Neural cell (in vitro differentiated cells): ENCODE data around the gene MYO9B. TPM values are rescaled to one million over a fixed set of nuclear protein-coding genes. Genes with fewer than 3 reads are reported as not detected.

ENCODE experiments used
- H2AFZ ChIP-seq: fragments of 200-600, 300-800 bp; sonication (generic), shearing (Covaris generic); 2 replicates; pipeline ENCODE4 v1.6.0; 2014; ENCODE audit warnings: low read depth, mild to moderate bottlenecking, antibody characterized with exemption, low read length, moderate library complexity
- H3F3A ChIP-seq: fragments of 200-600 bp; shearing (Covaris generic); 2 replicates; pipeline ENCODE4 v1.6.1; 2016; ENCODE audit warnings: mild to moderate bottlenecking, moderate library complexity, mixed read lengths, antibody characterized with exemption, low read length; ENCODE audit not compliant: insufficient read depth, poor library complexity, severe bottlenecking
- H3K27ac ChIP-seq: fragments of 200-600, 300-800 bp; sonication (generic), shearing (Covaris generic); 2 replicates; pipeline ENCODE4 v1.5.1; 2014; ENCODE audit warnings: mild to moderate bottlenecking, low read length, moderate library complexity
- H3K27me3 ChIP-seq: fragments of 300-800, 200-600 bp; sonication (generic), shearing (Covaris generic); 2 replicates; pipeline ENCODE4 v1.6.0; 2014; ENCODE audit warnings: mild to moderate bottlenecking, low read depth, low read length, moderate library complexity; ENCODE audit not compliant: insufficient read depth
- H3K36me3 ChIP-seq: fragments of 300-800, 200-600 bp; sonication (generic), shearing (Covaris generic); 2 replicates; pipeline ENCODE4 v1.5.1; 2014; ENCODE audit warnings: mild to moderate bottlenecking, antibody characterized with exemption, low read length, moderate library complexity; ENCODE audit not compliant: insufficient read depth
- H3K4me2 ChIP-seq: fragments of 300-800, 200-600 bp; sonication (generic), shearing (Covaris generic); 2 replicates; pipeline ENCODE4 v1.6.0; 2014; ENCODE audit warnings: mild to moderate bottlenecking, low read length
- H3K4me3 ChIP-seq: fragments of 300-800, 200-600 bp; sonication (generic), shearing (Covaris generic); 2 replicates; pipeline ENCODE4 v1.5.1; 2014; ENCODE audit warnings: mild to moderate bottlenecking, low read length, moderate library complexity
- H3K79me2 ChIP-seq: fragments of 200-600 bp; shearing (Covaris generic); replicated peaks from 2 replicates; pipeline ENCODE4 v1.6.0; 2014; ENCODE audit warnings: mild to moderate bottlenecking, low read length, moderate library complexity; ENCODE audit not compliant: insufficient read depth
- H3K9ac ChIP-seq: fragments of 300-800, 200-600 bp; sonication (generic), shearing (Covaris generic); 2 replicates; pipeline ENCODE4 v1.6.1; 2016; ENCODE audit warnings: mild to moderate bottlenecking, low read length, mixed read lengths
- H3K9me2 ChIP-seq: fragments of 200-600 bp; shearing (Covaris generic); 2 replicates; pipeline ENCODE4 v1.6.1; 2016; ENCODE audit warnings: mild to moderate bottlenecking, low read length, mixed read lengths; ENCODE audit not compliant: insufficient read depth
- H3K9me3 ChIP-seq: fragments of 200-600, 300-800 bp; sonication (generic), shearing (Covaris generic); 2 replicates; pipeline ENCODE4 v1.6.1; 2016; ENCODE audit warnings: mild to moderate bottlenecking, mixed run types, low read length, moderate library complexity, mixed read lengths
- H4K20me1 ChIP-seq: fragments of 200-600 bp; shearing (Covaris generic); 2 replicates; pipeline ENCODE4 v1.6.1; 2016; ENCODE audit warnings: mild to moderate bottlenecking, mixed run types; ENCODE audit not compliant: insufficient read depth
- EP300 ChIP-seq: fragments of 450-650 bp; conservative IDR thresholded peaks from 2 replicates; pipeline ENCODE4 v1.6.1; 2014; ENCODE audit warnings: antibody characterized with exemption, mild to moderate bottlenecking, moderate library complexity; ENCODE audit not compliant: poor library complexity, severe bottlenecking
- EZH2 ChIP-seq: fragments of 200-600, 300-800 bp; shearing (Covaris generic), sonication (generic); IDR thresholded peaks from 2 replicates; pipeline ENCODE4 v1.6.1; 2014; ENCODE audit warnings: antibody characterized with exemption, low read length, borderline replicate concordance, mild to moderate bottlenecking; ENCODE audit not compliant: insufficient read depth, poor library complexity, severe bottlenecking
- MXI1 ChIP-seq: fragments of 450-650 bp; conservative IDR thresholded peaks from 2 replicates; pipeline ENCODE4 v1.6.1; 2014; ENCODE audit warnings: antibody characterized with exemption, mild to moderate bottlenecking; ENCODE audit not compliant: poor library complexity, severe bottlenecking
- POLR2AphosphoS5 ChIP-seq: IDR thresholded peaks from 2 replicates; pipeline ENCODE4 v1.6.1; 2012
- RAD21 ChIP-seq: fragments of 450-650 bp; conservative IDR thresholded peaks from 2 replicates; pipeline ENCODE4 v1.6.1; 2014; ENCODE audit warnings: antibody characterized with exemption, mild to moderate bottlenecking, moderate library complexity
- REST ChIP-seq: IDR thresholded peaks from 2 replicates; pipeline ENCODE4 v1.6.1; 2012; ENCODE audit warnings: borderline replicate concordance
- SMC3 ChIP-seq: fragments of 450-650 bp; conservative IDR thresholded peaks from 2 replicates; pipeline ENCODE4 v1.6.1; 2014; ENCODE audit warnings: antibody characterized with exemption, mild to moderate bottlenecking, moderate library complexity; ENCODE audit not compliant: poor library complexity
- TAF1 ChIP-seq: IDR thresholded peaks from 2 replicates; pipeline ENCODE4 v1.6.1; 2012; ENCODE audit warnings: low read depth
- polyA minus RNA-seq: library from RNA; depleted of rRNA, polyadenylated mRNA; stranded (reverse); fragments of >200 nt; gene quantifications from 2 replicates; pipeline ENCODE4 v1.2.3, GENCODE V29; 2014
- polyA plus RNA-seq: library from polyadenylated mRNA; depleted of rRNA; stranded (reverse); fragments of >200 nt; gene quantifications from 2 replicates; pipeline ENCODE4 v1.2.3, GENCODE V29; 2014
- TF ChIP-seq, protein P1 (sequence below): fragments of 450-650 bp; IDR thresholded peaks from 2 replicates; pipeline ENCODE4 v1.5.1; 2014; ENCODE audit warnings: antibody characterized with exemption, mild to moderate bottlenecking, moderate library complexity; ENCODE audit not compliant: poor library complexity, severe bottlenecking

MYO9B gene
- polyA plus RNA-seq (27.2 and 28.5 TPM in 2 replicates), polyA minus RNA-seq (34.5 and 40.9 TPM in 2 replicates)

DNA sequence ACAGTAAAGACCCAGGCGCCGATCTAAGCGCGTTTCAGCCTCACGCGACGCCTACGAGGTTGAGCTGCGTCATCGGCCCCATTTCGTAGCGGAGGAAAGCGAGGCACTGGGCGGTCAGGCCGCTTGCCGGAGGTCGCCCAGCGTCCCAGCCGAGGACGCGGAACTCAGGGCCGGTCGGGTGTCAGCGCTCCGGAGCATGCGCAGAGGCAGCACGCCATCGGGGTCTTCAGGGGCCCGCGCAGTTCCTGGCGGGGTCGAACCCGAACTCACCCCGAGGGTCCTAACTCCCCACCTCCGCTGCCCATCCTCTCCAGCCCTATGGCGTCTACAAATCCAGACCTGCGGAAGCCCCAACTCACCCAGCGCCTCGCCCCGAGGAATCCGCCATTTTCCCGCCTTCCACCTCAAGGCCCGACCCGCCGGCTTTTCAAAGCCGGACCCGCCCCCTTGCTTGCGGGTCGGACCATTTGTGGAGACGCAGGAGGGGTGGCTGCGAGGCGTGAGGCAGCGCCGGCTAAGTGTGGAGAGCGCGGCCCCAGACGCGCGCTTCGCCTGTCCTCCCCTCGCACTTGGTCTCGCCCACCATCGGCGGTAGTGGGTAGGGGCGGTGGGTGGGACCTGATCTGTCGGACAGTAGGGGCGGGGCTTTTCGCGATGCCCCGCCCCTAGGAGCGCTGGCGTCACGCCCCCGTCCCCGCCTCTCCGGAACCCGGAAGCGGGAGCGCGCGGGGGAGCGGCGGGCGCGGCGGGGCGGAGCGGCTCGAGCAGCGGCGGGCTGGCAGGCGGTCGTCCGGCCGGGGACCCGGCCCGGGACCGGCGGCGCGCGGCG is at the start of gene MYO9B, which contains the start of gene HAUS8:
MYO9B (plus strand) TSS at position 743 of the 829 bp plus-strand sequence. CDS start 25,941 bp downstream, outside the sequence.
HAUS8 (minus strand) TSS at position 418 of the 829 bp plus-strand sequence; CDS start at position 388, 30 bp downstream.
- H2AFZ ChIP-seq, result peak within 1 kb of the TSS; percentile 96
- no peaks in the 10 kb centered on the region for H3K27me3 ChIP-seq
- no peaks in the 10 kb centered on the region for H3K9me2 ChIP-seq
- H3K9ac ChIP-seq, result peak within 1 kb of the TSS; percentile 75
- peak within 1 kb of the TSS; percentile 82 for H3K4me2 ChIP-seq
- H3K27ac ChIP-seq, result peak within 1 kb of the TSS; percentile 70
- H3K9me3 ChIP-seq, result no peaks in the 10 kb centered on the region
- H3K4me3 ChIP-seq, result peak within 1 kb of the TSS; percentile 94
- TF ChIP-seq TAF1 (peak; percentile 71), RAD21 (no peak), POLR2AphosphoS5 (peak; percentile 53), EP300 (peak; percentile 51), MXI1 (peak; percentile 98), SMC3 (peak; percentile 41), EZH2 (no peak), REST (peak; percentile 72)
- TF ChIP-seq, protein P1, sequence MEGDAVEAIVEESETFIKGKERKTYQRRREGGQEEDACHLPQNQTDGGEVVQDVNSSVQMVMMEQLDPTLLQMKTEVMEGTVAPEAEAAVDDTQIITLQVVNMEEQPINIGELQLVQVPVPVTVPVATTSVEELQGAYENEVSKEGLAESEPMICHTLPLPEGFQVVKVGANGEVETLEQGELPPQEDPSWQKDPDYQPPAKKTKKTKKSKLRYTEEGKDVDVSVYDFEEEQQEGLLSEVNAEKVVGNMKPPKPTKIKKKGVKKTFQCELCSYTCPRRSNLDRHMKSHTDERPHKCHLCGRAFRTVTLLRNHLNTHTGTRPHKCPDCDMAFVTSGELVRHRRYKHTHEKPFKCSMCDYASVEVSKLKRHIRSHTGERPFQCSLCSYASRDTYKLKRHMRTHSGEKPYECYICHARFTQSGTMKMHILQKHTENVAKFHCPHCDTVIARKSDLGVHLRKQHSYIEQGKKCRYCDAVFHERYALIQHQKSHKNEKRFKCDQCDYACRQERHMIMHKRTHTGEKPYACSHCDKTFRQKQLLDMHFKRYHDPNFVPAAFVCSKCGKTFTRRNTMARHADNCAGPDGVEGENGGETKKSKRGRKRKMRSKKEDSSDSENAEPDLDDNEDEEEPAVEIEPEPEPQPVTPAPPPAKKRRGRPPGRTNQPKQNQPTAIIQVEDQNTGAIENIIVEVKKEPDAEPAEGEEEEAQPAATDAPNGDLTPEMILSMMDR, result peak; percentile 48
- no peaks in the 10 kb centered on the region for H3K36me3 ChIP-seq
- H4K20me1 ChIP-seq, result no peaks in the 10 kb centered on the region
- no peaks in the 10 kb centered on the region for H3F3A ChIP-seq
- peaks cover 33% of the 10 kb centered on the region for H3K79me2 ChIP-seq

- Histone ChIP-seq H3K9ac (peak overlapping the region; percentile 9), H3F3A (no peaks in the 10 kb centered on the region), H3K27me3 (peaks cover 16% of the 10 kb centered on the region), H3K9me3 (peaks cover 11% of the 10 kb centered on the region), H3K4me3 (peak overlapping the region; percentile 63), H3K79me2 (no peaks in the 10 kb centered on the region), H3K27ac (no peak overlapping the region), H4K20me1 (no peaks in the 10 kb centered on the region), H3K36me3 (no peaks in the 10 kb centered on the region), H3K4me2 (no peak overlapping the region), H3K9me2 (no peaks in the 10 kb centered on the region), H2AFZ (no peak overlapping the region)
- no peak for TF ChIP-seq EP300
- peak; percentile 19 for TF ChIP-seq MXI1
- TF ChIP-seq REST, result no peak
These were observed 49.5 kb upstream of the MYO9B start for GRCh38 chr19:17025991-17026658.
